DMS53 treated with DMSO at 0.1 percent for 48 hours (cell line): ENCODE results near the gene RING1.

Experiments used
- DNase-seq: peaks from one replicate; lab custom pipeline; 2025; ENCODE audit not compliant: unreplicated experiment; lab: John Stamatoyannopoulos, UW

RING1 gene

DNA sequence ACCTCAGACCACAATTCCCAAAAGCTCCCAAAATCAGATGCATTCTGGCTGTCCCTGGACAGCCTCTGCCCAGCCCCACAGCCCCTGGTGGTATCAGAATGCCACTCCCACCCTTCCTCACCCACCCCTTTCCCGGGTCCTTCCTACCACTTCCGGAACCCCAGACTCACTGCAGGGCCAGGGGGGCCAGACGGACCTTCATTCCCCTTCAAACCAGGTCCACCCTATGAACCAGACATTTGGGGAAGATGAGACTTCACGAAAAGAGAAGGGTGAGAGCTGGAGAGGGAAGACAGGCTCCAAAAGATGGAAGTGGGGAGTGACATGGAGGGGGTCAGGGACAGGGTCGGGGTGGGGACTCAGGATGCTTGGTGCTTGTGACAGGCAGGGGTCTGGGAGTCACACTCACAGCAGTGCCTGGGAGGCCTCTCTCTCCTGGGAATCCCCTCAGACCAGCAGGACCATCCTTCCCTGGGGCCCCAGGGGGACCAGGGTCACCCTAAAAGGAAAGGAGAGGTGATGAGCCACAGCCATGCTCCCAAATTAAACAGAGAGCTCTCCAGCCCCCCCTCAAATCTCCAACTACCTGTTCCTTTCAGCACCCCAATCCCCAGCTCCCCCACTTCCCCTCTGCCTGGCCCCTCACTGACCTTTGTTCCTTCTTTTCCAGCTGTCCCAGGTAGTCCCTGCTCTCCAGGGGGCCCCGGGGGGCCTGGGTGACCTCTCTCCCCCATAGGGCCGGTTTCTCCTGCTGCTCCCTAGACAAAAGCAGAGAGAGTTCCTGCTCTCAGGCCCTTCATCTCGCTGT lies 36.2 kb upstream of the RING1 start:
- no peak for DNase-seq

DNA sequence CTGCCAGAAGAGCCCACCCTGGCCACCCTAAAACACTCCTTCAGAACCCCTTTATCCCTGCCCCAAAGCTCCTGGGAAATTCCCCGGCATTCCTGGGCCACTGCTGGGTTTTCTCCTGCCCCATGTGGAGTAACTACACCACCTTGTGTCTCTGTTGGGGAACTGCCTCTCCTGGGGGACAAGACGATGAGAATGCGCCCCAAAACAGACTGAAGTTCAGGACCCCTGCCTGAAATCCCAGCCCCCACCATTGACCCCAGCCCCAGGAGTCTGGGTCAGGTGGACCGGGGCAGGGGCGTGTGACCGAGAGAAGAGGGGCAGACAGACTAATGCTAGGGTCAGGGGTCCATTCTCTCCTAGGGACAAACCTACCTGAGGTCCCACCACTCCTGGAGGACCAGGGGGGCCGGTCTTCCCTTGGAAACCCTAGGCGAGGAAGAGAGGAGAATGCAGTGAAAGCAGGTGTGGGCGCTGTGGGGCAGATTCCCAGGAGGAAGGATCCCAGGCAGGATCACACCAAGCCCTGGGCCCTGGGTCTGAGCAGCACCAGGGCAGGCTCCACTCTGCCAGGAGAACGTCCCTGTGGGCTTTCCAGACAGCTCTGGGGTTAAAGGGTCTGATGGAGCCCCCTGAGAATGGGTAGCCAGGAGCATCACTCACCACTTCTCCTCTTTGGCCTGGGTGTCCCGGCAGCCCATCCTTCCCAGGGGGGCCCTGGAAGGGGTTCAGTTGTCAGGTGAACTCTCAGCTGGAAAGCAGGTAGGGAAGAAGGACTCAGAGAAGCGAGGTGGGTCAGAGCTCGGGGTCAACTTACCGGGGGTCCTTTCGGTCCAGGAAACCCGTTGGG lies 35.4 kb upstream of the RING1 start:
- no peak for DNase-seq

DNA sequence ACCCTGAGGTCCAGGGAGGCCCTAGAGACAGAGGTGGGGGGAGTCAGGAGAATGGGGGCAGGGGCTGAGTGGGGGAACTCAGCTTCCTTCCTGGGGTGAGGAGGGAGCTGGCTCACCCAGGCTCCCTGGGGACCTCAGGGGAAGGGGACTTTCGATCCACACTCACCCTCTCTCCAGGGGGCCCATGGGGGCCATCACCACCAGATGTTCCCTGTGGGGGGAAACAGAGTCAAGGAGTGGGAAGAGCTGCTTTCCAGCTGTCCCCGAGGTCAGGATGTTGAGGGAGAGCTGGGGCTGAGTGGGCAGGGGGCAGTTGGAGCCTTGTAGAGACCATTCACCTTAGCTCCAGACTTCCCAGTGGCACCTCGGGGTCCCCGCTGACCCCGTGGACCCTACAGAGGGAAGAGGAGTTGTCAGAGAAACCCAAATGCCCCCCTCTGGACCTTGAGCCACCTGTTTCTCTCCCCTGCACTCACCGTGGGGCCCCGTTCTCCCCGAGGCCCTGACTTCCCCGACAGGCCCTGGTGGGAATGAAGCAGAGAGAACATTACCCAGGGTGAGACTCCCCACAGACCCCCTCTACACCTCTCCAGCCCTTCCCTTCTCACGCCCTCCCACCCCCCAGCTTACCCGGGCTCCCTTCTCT lies 34.6 kb upstream of the RING1 start:
- no peak for DNase-seq

DNA sequence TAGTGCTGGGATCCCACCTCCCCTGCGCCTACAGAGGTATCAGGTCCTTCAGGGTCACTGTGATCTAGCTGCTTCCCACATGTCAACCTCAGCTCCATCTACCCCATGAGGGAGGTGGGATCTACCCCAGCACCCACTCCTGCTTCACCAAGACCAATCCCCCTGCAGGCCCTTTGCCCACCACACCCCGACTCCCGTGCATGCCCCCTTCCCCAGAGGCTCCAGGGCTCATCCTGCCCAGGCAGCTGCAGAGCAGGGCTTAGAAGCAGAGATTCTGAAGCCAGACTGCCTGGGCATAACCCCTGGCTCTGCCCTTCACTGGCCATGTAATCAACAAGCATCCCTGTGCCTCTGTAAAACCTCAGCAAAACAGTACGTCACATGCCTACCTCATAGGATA lies 33.5 kb upstream of the RING1 start:
- DNase-seq: no peak

DNA sequence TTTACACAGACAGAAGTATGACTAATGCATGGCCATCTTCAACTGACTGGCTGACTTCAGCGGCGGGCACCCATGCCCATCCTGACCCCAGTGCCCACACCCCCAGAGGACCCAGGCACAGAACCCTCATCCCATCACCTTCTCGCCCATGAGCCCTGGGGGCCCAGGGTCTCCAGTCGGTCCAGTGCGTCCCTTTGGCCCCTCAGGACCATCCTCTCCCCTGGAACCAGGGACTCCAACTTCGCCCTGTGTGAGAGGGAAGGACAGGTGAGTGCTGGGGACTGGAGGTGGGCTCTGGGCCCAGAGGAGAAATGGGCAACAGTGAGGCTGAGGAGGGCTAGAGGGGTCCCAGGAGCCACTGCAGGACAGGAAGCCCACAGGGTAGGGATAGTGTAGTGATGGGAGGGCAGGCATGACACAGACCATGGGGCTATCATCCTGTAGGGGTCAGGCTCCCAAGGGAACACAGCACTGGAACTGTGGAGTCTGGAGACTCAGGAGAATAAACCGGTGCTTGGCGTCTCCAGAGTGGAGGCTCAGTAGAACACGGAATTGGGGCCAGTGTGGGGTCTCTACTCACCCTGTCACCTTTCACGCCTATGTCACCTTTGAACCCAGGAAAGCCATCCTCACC lies 32.7 kb upstream of the RING1 start:
- DNase-seq: no peak

DNA sequence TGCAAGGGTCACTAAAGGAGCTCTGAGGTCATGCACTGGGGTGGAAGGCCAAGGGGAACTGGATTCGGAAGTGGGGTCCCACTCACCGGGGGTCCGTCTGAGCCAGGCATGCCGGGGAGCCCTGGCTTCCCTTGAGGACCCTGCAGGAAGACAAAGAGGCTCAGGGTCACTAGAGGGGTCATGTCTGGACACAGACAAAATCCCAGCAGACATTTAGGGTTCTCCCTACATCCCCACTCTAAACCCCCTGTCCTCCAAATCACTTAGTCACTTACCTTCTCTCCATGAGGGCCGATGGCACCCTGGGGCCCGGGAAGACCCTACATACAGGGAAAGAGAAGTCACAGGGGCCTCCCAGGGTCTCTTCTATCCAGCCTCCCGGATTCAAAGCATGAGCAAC lies 31.4 kb upstream of the RING1 start:
- no peak for DNase-seq

DNA sequence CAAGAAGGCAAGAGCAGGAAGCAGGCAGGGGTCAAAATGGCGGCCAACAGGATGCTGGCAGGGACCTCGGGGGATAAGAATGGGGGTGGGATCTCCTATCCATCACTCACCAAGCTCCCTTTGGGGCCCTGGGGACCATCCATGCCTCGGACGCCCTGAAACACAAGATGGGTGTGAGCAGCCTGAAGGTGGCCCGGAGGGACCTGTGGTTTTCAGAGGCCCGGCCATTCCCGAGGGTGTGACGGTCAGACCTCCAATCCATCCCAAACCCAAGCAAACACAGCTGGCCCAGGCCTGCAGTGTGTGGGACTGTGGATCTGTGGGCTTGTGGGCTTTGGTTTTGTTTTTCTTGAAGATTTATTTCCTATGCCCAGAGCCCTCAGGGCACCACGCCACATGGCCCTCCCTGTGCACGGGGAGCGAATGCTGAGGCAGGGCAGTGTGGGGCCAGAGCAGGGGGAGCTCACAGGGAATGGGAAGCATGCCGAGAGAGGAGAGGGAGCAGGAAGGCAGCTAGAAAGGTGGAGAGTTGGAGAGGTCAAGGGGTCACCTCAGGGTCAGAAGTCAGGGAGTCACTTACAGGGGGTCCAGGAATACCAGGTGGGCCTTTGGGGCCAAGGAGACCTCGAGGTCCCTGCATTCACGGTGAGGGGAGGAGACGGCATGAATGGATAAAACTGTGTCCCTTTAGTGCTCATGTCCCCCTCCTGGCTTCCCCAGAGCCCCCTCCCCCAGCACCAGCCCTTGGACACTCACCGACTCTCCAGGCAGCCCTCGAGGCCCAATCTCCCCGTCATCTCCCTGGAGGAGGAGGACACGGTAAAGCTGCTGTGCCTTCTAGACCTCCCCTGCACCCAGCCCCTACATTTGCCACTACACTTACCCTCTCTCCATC lies 30.5 kb upstream of the RING1 start:
- no peak for DNase-seq

DNA sequence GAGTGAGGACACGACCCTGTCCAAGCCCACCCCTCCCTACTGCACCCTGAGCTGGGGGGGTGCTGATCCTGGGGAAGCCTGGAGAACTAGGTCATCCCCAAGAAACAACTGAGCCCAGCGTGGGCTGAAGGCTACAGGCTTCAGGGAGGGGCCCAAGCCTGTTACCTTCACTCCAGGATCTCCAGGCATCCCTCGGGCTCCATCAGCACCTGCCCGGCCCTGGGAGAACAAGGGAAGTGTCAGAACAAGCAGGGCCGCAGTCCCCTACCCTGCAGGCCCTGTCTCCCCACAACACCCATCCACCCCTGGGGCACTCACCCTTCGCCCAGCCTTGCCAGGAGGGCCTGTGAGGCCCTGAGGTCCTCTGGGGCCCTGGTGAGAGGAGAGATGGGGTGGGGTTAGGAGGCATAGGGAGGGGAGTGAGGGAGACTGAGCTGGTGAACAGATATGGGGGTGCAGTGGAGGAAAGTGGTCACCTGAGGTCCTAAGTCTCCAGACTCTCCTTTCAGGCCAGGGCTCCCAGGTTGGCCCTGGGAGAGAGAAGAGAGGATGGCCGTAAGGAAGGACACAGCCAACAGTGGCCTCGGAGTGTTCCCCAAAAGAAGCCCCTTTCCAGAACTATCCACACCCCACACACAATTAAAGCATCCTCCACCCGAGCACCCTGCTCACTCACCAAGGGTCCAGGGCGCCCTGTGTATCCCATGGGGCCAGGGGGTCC lies 29.4 kb upstream of the RING1 start:
- DNase-seq: no peak

DNA sequence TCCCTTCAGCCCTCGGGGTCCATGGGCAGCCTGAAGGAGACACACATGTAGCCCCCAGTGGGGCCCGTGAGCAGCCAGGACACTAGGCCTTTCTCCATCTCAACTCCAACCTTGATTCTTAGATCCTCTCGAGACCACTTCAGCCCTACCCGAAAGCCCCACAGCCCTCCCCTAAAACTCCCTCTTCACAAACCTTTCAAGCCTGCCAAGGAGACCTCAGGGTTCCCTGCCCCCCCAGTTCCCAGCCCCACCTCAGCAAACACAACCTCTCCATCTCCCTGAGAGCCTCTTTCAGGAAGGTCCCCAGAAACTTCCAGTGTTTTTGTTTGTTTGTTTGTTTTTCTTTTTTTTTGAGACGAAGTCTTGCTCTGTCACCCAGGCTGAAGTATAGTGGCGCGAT lies 27.2 kb upstream of the RING1 start:
- DNase-seq: no peak

DNA sequence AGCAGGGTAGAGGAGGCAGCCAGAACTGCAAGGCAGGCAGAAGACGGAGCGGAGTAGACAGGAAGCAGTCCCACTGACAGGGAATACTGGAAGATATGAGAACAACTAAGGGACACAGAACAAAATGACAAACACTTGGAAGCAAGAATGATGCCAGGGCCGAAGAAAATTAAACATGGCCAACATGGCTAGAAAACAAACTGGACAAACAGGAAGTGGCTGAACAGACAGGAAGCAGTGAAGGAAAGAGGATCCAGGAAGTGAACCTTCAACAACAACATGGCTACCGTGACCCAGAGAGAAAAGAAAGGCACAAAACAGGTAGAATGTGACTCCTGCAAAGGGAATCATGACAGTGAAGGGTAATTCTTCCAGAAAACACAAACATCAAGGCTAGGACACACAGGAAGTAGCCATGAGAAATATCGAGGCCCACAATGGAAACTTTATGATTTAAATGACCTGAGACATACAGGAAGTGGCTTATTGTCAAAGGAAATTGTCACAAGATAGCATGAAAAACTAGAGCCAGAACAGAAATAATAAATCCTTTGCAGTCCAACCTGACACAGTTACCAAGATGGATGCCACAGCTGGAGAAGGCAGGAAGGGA lies 25.1 kb upstream of the RING1 start:
- no peak for DNase-seq

DNA sequence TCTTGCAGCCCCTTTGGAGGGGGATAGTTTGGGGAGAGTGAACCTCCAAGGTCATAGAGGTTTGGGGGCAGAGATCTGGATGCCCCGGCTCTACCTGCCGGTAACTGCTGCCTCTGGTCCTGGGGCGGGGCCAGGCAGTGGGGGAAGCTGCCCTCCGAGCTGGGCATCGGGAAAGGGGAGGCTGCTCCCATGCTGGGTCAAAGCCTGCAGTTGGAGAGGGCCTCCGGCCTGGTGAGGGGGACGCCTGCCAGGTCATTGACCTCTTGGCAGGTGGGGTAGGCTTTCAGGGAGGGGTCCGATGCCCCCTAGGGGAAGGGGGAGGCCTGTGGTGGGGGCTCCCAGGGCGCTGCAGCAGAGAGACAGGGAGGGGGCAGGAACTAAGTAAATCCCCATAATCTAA lies 23.1 kb upstream of the RING1 start:
- DNase-seq: no peak

DNA sequence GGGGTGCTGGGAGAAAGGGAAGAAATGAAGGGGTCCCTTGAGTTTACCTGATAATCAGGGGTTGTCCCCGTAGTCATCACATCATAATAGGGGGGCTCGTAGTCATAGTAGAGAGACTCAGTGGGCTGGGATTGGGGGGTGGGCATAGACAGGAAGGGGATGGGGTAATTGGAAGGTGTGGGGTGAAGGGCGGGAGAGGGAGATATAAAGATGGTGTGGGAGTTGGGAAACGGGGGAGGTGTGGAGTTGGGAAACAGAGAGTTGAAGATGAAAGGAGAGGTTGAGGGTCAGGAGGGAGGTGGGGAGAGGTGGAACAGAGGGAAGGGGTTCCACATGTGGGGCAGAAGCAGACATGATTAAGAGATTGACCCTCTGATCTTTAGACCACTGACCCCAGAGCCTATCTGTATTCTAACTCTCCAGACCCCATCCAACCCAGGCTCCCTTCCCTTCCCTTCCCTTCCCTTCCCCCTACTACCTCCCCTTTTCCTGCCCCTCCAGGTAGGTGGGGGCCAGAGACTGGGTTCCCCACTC lies 22.6 kb upstream of the RING1 start:
- no peak for DNase-seq

DNA sequence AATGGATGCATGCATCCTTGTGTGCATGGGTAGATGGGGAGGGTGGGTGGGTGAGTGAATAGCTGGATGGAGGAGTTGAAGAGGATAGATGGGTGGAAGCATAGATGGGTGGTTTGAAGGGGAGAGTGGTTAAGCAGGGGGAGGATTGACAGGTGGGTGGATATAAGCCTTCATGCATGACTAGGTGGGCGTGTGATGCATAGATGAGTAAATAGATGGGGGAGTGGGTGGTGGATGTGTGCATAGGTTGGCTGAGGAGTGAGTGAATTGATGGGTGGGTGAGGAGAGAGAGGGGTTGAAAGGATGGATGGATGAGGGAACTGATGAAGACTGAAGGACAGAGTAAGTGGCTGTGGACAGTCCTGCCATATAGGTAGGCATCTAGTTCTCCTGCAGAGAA lies 20.5 kb upstream of the RING1 start:
- no peak for DNase-seq

DNA sequence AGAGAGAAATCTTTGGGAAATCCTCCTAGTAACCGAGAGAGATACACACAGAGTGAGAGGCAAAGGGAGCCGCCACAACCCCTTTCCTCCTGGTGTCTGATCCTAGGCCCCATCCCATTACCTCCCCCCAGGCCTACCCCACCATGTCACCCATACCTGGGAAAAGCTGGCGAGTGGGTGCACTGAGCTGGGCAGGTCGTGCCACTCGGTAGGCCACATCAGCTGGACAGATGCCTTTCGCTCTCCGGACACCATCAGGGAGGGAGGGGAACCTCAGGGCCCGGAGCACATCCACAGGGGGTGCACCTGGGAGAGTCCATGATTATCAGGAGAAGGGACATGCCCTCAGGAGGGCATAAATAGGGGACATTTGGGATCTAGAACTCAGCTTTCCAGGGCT lies 19.1 kb upstream of the RING1 start:
- no peak for DNase-seq

DNA sequence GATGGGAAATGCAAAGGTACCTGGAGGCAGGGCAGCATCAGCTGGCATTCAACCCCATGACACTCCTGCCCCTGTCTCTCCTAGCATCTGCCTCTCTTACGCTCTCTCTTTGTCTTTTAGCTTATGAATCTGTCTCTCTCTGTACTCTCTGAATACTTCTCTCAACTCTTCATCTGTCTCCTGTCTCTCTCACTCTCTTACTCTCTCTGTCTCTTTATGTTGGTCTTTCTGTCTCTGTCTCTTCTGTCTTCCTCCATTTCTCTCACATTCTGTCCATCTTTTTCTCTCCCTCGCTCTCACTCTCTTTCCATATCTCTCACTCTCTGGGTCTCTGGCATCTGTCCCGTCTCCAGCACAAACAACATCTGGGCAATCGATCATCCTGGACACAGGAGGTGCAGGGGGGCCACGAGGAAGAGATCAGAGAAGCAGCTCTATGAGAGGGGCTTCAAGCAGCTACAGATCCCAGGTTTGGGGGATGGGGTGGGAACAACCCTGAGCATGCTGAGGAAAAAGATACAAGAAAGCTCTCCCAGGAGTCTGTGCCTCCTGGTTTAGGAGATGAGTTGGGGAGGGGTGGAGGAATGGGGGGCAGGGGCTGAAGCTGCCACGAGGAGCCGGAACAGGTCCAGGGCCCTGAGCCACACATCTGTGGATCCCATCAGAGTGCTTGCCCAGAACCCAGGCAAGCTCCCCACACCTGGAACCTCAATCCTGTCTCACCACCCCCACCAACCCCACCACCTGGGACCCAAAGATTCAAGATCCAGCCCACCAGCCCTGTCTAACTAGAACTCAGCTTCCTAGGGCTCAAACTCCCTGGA lies 18.5 kb upstream of the RING1 start:
- DNase-seq: no peak

DNA sequence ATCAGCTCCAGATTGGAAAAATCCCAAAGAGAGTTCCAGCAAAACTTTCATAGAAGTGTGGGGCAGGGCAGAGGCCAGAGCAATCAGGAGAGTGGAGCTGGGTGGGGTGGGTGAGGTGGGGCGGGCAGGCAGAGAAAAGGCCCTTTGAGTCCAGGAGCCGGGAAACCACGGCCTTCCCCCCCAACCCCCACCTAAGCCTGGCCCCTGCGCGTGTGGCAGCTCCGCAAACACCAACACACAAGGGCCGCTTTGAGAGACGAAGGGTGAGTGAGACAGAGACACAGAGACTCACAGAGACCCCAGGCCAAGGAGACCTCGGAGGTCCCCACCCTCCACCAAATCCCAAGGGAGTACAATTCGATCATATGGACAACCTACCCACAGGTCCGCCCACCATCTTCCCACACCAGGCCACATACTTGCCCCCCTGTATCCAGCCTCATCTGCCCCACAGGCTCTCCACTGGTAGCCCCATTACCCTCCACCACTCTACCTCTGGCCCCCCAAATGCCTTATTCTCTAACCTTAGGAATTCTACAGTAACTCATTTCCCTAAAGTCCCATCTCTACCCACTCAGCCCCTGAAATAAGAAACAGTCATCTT lies 17.7 kb upstream of the RING1 start:
- DNase-seq: no peak

DNA sequence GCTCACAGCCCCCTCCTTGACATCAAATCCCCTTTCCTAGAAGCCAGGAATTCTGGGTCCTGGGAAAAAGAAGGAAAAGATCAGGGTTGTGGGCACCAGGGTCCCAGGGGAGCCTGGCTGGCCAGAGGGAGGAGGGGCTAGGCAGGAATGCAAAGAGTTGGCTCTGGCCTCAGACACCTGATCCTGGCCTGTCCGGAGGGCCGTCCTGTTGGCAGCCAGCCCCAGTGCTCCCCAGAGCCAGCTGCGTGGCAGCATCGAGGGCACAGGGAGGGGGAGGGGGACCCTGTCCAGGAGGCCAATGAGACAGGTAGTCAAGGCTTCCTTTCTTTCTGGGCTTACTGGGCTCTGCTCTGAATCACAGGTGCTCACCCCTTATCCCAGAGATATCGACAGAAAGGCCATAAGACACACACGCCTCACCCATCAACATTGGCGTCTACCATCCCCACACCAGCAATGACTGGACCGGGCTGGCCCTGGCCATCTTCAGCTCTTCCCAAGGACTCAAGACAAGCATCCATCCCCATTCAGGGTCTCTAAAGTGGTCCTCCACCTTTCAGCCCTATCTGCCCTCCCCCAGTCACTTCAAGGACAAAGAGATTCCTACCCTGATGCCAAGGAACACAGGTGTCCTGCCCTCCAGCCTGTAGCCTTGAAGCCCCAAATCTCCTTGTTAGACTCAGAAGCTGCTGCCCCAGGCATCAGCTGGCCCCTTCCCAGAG lies 16.8 kb upstream of the RING1 start:
- no peak for DNase-seq
